Fibroblast of lung (primary cell): Measurements from ENCODE around the gene NIF3L1.

Experiments
- CTCF ChIP-seq, 2 donors: IDR thresholded peaks in 1 of 2; conservative IDR thresholded peaks in 1 of 2; 1 replicate in 1 of 2; 2 replicates in 1 of 2; pipeline ENCODE4 v1.5.1; 2011 to 2012; ENCODE audit warnings: low read length in 2 of 2, control low read depth in 1 of 2, inconsistent platforms in 1 of 2, low read depth in 1 of 2, mild to moderate bottlenecking in 1 of 2
- EZH2 ChIP-seq: IDR thresholded peaks from 2 replicates; pipeline ENCODE4 v1.5.1; 2012; ENCODE audit warnings: low read length, control low read depth, mild to moderate bottlenecking; ENCODE audit errors: missing control alignments

GRCh38 chr2:200930947-200931626 is 41.9 kb downstream of the NIF3L1 start:
- TF ChIP-seq CTCF (conservative IDR thresholded peaks at IDR 0.05 in 1 of 2, IDR thresholded peaks at IDR 0.05 in 1 of 2; ENCODE audit: low read depth in 1 of 2, low read length in 2 of 2) (no peak), EZH2 (no peak)
